ENCODE data around the gene CFAP46. TPM values are rescaled to one million over a fixed set of nuclear protein-coding genes. Genes with fewer than 3 reads are reported as not detected.

Gene CFAP46
- total and polyA plus RNA-seq, 9 donors, result 0.22 to 1.1 (median 0.61) TPM

- H3K27me3 ChIP-seq (ENCODE audit: control insufficient read depth, insufficient read depth, low read length), result no peaks in the 10 kb centered on the region
- no peak for DNase-seq
Observed at GRCh38 chr10:132869621-132870020, 72.7 kb downstream of the CFAP46 start.

DNA sequence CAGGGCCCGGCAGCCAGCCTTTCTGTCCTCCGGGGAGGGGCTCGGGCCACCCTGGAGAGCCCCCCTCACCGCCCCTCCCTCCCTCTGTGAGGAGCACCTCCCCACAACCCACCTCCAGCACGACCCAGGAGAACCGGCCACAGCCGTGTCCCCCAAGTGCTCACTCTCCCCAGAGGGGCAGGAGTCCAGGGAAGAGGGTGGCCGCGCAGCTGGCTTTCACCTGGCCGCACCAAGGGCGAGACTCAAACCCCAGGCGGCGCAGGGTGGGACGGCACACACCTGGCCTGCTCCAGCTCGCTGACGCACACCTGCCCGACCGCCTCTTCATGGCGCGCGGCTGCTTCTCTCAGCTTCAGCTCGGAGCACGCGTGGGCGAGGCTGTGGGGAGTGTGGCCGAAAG lies 73.4 kb downstream of the CFAP46 start:
- no peak overlapping the region for H3K4me3 ChIP-seq (ENCODE audit: low read length)
- H3K36me3 ChIP-seq (ENCODE audit: control insufficient read depth, insufficient read depth, low read length), result no peaks in the 10 kb centered on the region
- H3K4me1 ChIP-seq (ENCODE audit: control insufficient read depth, insufficient read depth, low read length), result peaks cover 10% of the 10 kb centered on the region
- no peak overlapping the region for H3K27ac ChIP-seq (ENCODE audit: low read length)
- WGBS (ENCODE audit: insufficient coverage), result 85% methylated on average over 26 of the region's 26 CpGs
- DNase-seq, result no peak
- H3K27me3 ChIP-seq (ENCODE audit: control insufficient read depth, insufficient read depth, low read length), result no peaks in the 10 kb centered on the region
- H3K9me3 ChIP-seq (replicated peaks; ENCODE audit: control insufficient read depth, low read depth, low read length), result peaks cover 2% of the 10 kb centered on the region

More at GRCh38 chr10:132869621-132870020, 72.7 kb downstream of the CFAP46 start:
- Histone ChIP-seq H3K4me1 (ENCODE audit: control insufficient read depth, insufficient read depth, low read length) (peaks cover 10% of the 10 kb centered on the region), H3K9me3 (replicated peaks; ENCODE audit: control insufficient read depth, low read depth, low read length) (peaks cover 2% of the 10 kb centered on the region), H3K4me3 (ENCODE audit: low read length) (no peak overlapping the region), H3K36me3 (ENCODE audit: control insufficient read depth, insufficient read depth, low read length) (no peaks in the 10 kb centered on the region), H3K27ac (ENCODE audit: low read length) (no peak overlapping the region)
- WGBS (ENCODE audit: insufficient coverage), result 88% methylated on average over 12 of the region's 16 CpGs

GRCh38 chr10:132867801-132868644 lies 74.3 kb downstream of the CFAP46 start:
- WGBS (ENCODE audit: insufficient coverage), result 81% methylated on average over 32 of the region's 41 CpGs
- peaks cover 2% of the 10 kb centered on the region for H3K9me3 ChIP-seq (replicated peaks; ENCODE audit: control insufficient read depth, low read depth, low read length)
- H3K36me3 ChIP-seq (ENCODE audit: control insufficient read depth, insufficient read depth, low read length), result no peaks in the 10 kb centered on the region
- DNase-seq, result no peak
- H3K4me1 ChIP-seq (ENCODE audit: control insufficient read depth, insufficient read depth, low read length), result peaks cover 13% of the 10 kb centered on the region
- no peak overlapping the region for H3K27ac ChIP-seq (ENCODE audit: low read length)
- H3K27me3 ChIP-seq (ENCODE audit: control insufficient read depth, insufficient read depth, low read length), result peaks cover 2% of the 10 kb centered on the region
- no peak overlapping the region for H3K4me3 ChIP-seq (ENCODE audit: low read length)

GRCh38 chr10:132866601-132867381 lies 75.6 kb downstream of the CFAP46 start:
- no peak overlapping the region for H3K4me3 ChIP-seq (ENCODE audit: low read length)
- H3K27ac ChIP-seq (ENCODE audit: low read length), result no peak overlapping the region
- H3K27me3 ChIP-seq (ENCODE audit: control insufficient read depth, insufficient read depth, low read length), result peaks cover 8% of the 10 kb centered on the region
- 65% methylated on average over 26 of the region's 29 CpGs for WGBS (ENCODE audit: insufficient coverage)
- H3K4me1 ChIP-seq (ENCODE audit: control insufficient read depth, insufficient read depth, low read length), result peaks cover 16% of the 10 kb centered on the region
- peaks cover 2% of the 10 kb centered on the region for H3K9me3 ChIP-seq (replicated peaks; ENCODE audit: control insufficient read depth, low read depth, low read length)
- no peak for DNase-seq
- H3K36me3 ChIP-seq (ENCODE audit: control insufficient read depth, insufficient read depth, low read length), result no peaks in the 10 kb centered on the region

DNA sequence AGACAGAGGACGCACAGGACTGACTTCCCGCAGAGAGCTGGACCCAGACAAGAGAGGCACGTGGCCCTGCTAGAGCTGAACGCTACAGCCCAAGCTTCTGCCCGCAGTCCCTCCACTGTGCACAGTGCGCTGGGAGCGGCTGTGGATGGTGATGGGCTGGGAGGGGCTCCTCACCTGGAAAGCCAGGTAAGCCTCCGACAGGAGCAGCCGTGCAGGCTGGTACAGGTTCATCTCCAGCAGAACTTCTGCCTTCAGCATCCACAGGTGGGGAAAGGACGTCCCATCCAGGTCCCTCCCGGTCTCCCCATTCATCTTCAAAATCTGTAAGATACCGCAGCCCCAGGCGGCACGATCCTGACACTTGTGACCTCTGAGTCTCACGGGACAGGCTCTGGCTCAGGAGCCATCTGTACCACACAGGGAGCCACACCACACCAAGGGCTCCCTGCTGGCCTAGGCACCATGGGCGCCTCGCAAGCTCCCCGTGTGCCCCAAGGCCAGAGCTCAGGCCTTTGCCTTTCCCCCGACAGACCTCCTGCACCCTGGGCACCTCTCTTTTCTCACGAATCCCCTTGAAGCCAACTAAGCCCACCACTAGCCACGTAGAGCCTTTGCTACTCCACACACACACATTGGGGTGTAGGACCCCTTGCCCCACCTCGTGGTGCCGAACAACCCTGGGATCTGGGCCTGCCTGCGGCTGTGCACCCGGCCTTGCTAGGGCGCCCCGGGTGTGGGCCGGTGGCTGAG lies 76.3 kb downstream of the CFAP46 start:
- H3K4me3 ChIP-seq (ENCODE audit: low read length), result no peak overlapping the region
- DNase-seq, result no peak
- H3K36me3 ChIP-seq (ENCODE audit: control insufficient read depth, insufficient read depth, low read length), result no peaks in the 10 kb centered on the region
- no peak overlapping the region for H3K27ac ChIP-seq (ENCODE audit: low read length)
- WGBS (ENCODE audit: insufficient coverage), result 83% methylated on average over 25 of the region's 28 CpGs
- H3K27me3 ChIP-seq (ENCODE audit: control insufficient read depth, insufficient read depth, low read length), result peaks cover 15% of the 10 kb centered on the region
- peaks cover 16% of the 10 kb centered on the region for H3K4me1 ChIP-seq (ENCODE audit: control insufficient read depth, insufficient read depth, low read length)
- peaks cover under 1% of the 10 kb centered on the region for H3K9me3 ChIP-seq (replicated peaks; ENCODE audit: control insufficient read depth, low read depth, low read length)

DNA sequence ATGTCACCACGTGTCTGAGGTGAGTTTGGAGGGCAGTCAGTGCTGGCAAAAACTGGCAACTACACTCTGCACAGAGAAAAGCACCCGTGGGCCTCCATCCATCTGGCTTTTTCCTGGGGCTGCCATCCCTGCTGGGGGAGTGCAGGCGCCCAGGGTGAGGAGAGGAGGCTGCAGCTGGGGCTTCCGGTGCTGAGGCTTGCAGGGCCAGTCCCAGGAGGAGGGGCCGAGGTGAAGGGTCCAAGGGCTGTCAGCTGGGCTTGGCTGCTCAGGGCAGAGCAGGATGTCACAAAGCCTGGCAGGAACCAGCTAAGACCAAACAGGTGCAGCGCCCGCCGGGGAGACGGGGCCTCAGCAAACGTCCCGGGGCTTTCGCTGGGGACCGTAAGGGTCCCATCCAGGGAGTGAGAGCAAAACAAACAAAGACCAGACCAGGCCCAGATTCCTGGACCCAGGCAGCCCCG lies 77.2 kb downstream of the CFAP46 start:
- Histone ChIP-seq H3K9me3 (replicated peaks; ENCODE audit: control insufficient read depth, low read depth, low read length) (no peaks in the 10 kb centered on the region), H3K36me3 (ENCODE audit: control insufficient read depth, insufficient read depth, low read length) (no peaks in the 10 kb centered on the region), H3K27me3 (ENCODE audit: control insufficient read depth, insufficient read depth, low read length) (peaks cover 17% of the 10 kb centered on the region), H3K27ac (ENCODE audit: low read length) (no peak overlapping the region), H3K4me3 (ENCODE audit: low read length) (no peak overlapping the region), H3K4me1 (ENCODE audit: control insufficient read depth, insufficient read depth, low read length) (peaks cover 16% of the 10 kb centered on the region)
- 22% methylated on average over 13 of the region's 14 CpGs for WGBS (ENCODE audit: insufficient coverage)
- DNase-seq, result peak; percentile 13

DNA sequence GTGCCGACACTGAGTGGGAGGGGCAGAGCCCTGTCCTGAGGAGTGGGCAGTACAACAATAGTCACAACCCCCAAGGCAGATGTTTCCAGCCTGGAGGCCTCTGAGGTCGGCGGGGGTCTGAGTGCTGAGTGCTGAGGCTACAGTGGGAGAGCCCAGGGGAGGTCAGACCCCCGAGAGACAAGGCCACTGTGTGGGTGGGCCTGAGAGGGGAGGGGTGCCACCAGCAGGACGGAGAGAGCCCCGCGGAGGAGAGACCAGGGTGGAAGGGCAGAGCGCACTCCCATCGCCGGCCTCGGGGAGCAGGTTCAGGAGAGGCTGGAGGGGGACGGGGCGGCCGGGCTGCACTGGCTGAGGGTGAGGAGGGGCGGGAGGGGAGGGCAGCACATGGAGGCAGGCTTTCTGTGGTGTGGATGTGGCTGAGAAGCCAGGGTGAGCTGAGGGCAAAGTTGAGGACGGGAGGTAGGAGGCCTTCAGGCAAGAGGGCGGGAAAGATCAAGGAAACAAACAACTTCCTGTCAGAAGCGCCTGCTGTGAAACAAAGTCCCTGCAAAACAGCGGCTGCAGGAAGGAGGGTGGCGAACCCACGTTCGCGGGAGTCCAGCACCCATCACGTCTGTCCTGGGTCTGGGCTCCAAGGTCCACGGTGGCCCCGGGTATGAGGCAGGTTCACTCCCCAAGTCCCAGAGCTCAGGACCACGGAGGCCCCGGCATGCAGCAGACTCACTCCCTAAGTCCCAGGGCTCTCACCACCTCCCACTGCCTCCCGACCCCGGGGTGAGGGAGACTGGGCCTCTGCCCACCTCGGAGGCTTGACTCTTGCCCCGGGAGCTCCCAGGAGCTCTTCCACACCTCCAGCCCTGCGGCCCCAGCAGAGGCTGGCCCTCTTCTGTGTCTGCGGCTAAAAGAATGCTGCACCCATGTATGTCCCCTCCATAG lies 79.6 kb downstream of the CFAP46 start:
- Histone ChIP-seq H3K27me3 (ENCODE audit: control insufficient read depth, insufficient read depth, low read length) (peaks cover 17% of the 10 kb centered on the region), H3K36me3 (ENCODE audit: control insufficient read depth, insufficient read depth, low read length) (no peaks in the 10 kb centered on the region), H3K4me1 (ENCODE audit: control insufficient read depth, insufficient read depth, low read length) (peaks cover 16% of the 10 kb centered on the region), H3K9me3 (replicated peaks; ENCODE audit: control insufficient read depth, low read depth, low read length) (no peaks in the 10 kb centered on the region), H3K27ac (ENCODE audit: low read length) (no peak overlapping the region), H3K4me3 (ENCODE audit: low read length) (no peak overlapping the region)
- DNase-seq, result no peak
- WGBS (ENCODE audit: insufficient coverage), result 23% methylated on average over 33 of the region's 34 CpGs

- Histone ChIP-seq H3K27me3 (ENCODE audit: control insufficient read depth, insufficient read depth, low read length) (peaks cover 17% of the 10 kb centered on the region), H3K27ac (ENCODE audit: low read length) (no peak overlapping the region), H3K4me1 (ENCODE audit: control insufficient read depth, insufficient read depth, low read length) (peaks cover 16% of the 10 kb centered on the region), H3K36me3 (ENCODE audit: control insufficient read depth, insufficient read depth, low read length) (no peaks in the 10 kb centered on the region), H3K9me3 (replicated peaks; ENCODE audit: control insufficient read depth, low read depth, low read length) (no peaks in the 10 kb centered on the region), H3K4me3 (ENCODE audit: low read length) (no peak overlapping the region)
- no peak for DNase-seq
- WGBS (ENCODE audit: insufficient coverage), result 64% methylated on average over 15 of the region's 24 CpGs
Observed at GRCh38 chr10:132861884-132862461, 80.4 kb downstream of the CFAP46 start.

DNA sequence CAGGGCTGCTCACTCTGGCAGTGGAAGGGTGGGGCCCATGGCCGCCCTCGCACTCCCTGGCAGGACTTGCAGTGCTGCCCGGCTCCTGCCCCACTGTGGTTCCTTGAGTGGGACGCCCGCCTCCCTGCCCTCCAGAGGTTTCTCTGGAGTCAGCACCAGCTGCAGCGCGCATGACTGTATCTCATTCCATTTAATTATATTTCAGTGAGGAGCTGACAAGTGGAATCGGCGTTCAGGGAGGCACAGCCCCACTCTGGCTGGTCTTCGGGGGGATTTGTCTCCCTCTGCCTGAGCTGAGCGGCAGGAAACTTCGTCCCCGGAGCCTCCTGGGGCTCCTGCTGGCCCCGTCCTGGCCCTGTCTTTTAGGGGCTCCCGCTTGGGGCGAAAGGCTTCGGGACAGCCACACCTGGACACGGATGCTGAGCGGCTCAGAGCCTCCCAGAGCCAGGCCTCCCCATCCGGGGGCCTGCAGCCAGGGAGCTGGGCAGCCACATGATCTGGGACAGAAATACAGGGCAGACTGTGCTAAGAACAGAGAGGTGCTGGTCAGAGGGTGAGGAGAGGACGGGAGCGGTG lies 81.2 kb downstream of the CFAP46 start:
- Histone ChIP-seq H3K36me3 (ENCODE audit: control insufficient read depth, insufficient read depth, low read length) (no peaks in the 10 kb centered on the region), H3K27me3 (ENCODE audit: control insufficient read depth, insufficient read depth, low read length) (peaks cover 19% of the 10 kb centered on the region), H3K4me1 (ENCODE audit: control insufficient read depth, insufficient read depth, low read length) (peaks cover 16% of the 10 kb centered on the region), H3K27ac (ENCODE audit: low read length) (no peak overlapping the region), H3K9me3 (replicated peaks; ENCODE audit: control insufficient read depth, low read depth, low read length) (no peaks in the 10 kb centered on the region), H3K4me3 (ENCODE audit: low read length) (no peak overlapping the region)
- no peak for DNase-seq
- WGBS (ENCODE audit: insufficient coverage), result 37% methylated on average over 22 of the region's 22 CpGs

Measured in muscle of leg (tissue), 11 donors.